ENCODE data around the gene EDARADD.

The EDARADD gene

DNA sequence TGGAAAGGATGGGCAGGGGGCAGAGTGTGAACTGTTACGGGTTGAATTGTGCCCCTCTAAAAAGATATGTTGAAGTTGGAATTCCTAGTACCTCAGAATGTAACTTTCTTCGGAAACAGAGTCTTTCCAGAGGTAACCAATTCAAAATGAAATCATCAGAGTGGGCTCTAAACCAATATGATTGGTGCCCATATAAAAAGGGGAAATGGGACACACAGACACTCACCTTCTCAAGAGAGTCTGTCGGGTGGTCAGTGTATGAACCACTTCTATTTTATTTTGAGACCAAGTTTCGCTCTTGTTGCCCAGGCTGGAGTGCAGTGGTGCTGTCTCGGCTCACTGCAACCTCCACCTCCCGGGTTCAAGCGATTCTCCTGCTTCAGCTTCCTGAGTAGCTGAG lies 7.6 kb downstream of the EDARADD start:
- Mint-ChIP-seq H3K4me3 (no peak overlapping the region), H3K4me1 (peaks cover 6% of the 10 kb centered on the region), H3K27me3 (ENCODE audit: low read depth) (peaks cover 35% of the 10 kb centered on the region), H3K36me3 (ENCODE audit: low read depth) (peaks cover 4% of the 10 kb centered on the region), H3K27ac (no peak overlapping the region), H3K9me3 (no peaks in the 10 kb centered on the region)
- TF ChIP-seq, protein P1, sequence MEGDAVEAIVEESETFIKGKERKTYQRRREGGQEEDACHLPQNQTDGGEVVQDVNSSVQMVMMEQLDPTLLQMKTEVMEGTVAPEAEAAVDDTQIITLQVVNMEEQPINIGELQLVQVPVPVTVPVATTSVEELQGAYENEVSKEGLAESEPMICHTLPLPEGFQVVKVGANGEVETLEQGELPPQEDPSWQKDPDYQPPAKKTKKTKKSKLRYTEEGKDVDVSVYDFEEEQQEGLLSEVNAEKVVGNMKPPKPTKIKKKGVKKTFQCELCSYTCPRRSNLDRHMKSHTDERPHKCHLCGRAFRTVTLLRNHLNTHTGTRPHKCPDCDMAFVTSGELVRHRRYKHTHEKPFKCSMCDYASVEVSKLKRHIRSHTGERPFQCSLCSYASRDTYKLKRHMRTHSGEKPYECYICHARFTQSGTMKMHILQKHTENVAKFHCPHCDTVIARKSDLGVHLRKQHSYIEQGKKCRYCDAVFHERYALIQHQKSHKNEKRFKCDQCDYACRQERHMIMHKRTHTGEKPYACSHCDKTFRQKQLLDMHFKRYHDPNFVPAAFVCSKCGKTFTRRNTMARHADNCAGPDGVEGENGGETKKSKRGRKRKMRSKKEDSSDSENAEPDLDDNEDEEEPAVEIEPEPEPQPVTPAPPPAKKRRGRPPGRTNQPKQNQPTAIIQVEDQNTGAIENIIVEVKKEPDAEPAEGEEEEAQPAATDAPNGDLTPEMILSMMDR (IDR thresholded peaks at IDR 0.05; ENCODE audit: unreplicated experiment in 3 of 3) = no peak

DNA sequence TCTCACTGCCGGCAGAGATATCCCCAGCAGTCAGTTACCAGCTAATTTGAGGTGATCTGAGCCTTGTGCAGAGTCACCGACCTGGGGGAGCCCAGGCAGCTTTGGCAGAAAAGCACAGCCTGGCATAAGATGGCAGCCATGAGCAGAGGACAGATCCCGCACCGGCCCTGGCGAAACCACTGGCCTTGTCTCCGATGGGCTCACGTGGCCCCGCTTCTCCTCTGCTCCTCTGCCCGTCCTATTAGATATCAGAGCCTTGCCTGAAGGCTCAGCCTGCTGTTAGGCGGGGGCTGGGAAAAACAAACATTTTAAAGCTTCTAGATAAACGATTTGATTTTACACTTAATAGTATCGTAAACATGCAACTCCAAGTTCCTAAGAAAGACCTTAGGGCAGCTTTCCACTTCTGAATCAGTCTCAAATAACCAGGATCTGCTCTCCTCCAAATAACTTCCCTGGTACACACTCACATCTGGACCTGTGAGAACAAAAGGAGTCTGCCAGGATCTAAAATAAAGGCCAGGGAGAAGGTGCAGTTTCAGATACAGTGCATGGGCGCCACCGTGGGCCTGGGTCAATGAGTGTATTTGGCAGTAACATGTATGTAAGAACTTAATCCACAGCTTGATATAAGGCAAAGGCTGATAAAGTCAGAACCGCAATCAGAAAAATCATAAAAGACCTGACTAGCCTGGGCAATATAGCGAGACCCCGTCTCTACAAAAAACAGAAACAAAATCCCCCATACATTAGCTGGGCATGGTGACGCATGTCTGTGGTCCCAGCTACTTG lies 10.0 kb downstream of the EDARADD start:
- Mint-ChIP-seq H3K9me3 (no peaks in the 10 kb centered on the region), H3K4me3 (no peak overlapping the region), H3K27ac (no peak overlapping the region), H3K4me1 (peaks cover 6% of the 10 kb centered on the region), H3K36me3 (ENCODE audit: low read depth) (no peaks in the 10 kb centered on the region), H3K27me3 (ENCODE audit: low read depth) (peaks cover 13% of the 10 kb centered on the region)
- TF ChIP-seq, protein P1 (IDR thresholded peaks at IDR 0.05; ENCODE audit: unreplicated experiment in 3 of 3) = no peak

DNA sequence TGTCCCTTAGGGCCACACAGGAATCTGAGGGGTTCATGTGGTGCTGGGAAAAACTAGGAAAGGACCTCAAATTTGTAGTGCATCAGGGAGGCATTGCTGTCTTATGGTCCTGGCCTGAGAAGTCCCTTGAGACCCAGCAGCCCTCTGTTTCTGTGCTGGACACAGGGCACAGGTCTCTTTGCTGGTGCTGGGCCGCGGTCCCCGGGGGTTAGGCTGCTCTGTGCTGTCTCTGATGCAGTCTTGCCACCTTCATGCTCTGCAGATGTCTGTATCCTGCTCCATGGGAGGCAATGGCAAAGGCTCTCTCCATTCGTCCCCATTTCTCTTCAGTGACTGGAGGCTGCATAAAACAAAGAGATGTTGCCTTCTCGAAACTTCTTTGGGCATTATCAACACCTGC lies 13.0 kb downstream of the EDARADD start:
- Mint-ChIP-seq H3K36me3 (ENCODE audit: low read depth) (no peaks in the 10 kb centered on the region), H3K4me1 (no peaks in the 10 kb centered on the region), H3K4me3 (no peak overlapping the region), H3K9me3 (no peaks in the 10 kb centered on the region), H3K27ac (no peak overlapping the region), H3K27me3 (ENCODE audit: low read depth) (peaks cover 9% of the 10 kb centered on the region)
- TF ChIP-seq, protein P1 (IDR thresholded peaks at IDR 0.05; ENCODE audit: unreplicated experiment in 3 of 3) = no peak

DNA sequence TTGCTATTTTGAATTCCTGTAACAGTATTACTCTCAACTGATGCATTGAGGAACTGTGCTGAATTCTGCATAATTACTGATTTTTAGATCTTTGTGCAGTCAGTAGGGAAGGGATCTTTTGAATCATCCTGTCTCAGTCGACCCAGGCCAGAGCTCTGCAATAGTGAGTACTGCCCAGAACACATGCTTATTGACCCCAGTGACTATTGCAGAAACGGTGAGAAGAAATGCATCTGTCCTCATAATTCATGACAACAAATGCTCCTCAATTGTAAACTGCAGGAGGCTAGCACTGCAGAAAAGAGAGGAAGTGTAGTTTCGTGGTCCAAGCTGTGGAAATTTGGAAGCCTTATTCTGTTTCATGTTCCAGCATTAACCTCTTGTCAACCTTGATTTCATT lies 19.6 kb downstream of the EDARADD start:
- peaks cover 3% of the 10 kb centered on the region for H3K36me3 Mint-ChIP-seq (ENCODE audit: low read depth)
- H3K4me1 Mint-ChIP-seq = no peaks in the 10 kb centered on the region
- TF ChIP-seq, protein P1 (IDR thresholded peaks at IDR 0.05; ENCODE audit: unreplicated experiment in 3 of 3) = no peak
- no peaks in the 10 kb centered on the region for H3K27me3 Mint-ChIP-seq (ENCODE audit: low read depth)
- H3K9me3 Mint-ChIP-seq = no peaks in the 10 kb centered on the region
- H3K27ac Mint-ChIP-seq = no peak overlapping the region
- no peak overlapping the region for H3K4me3 Mint-ChIP-seq

DNA sequence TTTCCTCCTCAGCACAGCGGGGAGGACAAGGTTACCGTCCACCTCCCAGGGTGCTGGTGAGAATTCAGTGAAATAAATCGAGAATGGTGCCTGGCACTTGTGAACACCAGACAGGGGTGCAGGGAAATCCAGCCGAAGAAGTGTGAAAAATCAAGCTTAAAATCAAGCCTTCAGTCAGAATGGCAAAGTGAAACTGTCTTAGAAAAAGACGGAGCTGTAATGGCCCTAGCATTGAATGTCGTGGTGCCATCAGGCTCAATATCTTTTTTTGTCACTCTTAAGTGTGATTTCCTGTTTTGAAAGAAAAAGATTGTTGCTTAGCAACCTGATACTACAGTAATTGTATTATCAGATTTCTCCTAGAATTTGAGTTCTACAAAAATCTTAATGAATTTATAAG lies 22.1 kb downstream of the EDARADD start:
- H3K4me3 Mint-ChIP-seq = no peak overlapping the region
- TF ChIP-seq, protein P1 (IDR thresholded peaks at IDR 0.05; ENCODE audit: unreplicated experiment in 3 of 3) = no peak
- H3K36me3 Mint-ChIP-seq (ENCODE audit: low read depth) = peaks cover 6% of the 10 kb centered on the region
- H3K9me3 Mint-ChIP-seq = no peaks in the 10 kb centered on the region
- no peaks in the 10 kb centered on the region for H3K4me1 Mint-ChIP-seq
- no peak overlapping the region for H3K27ac Mint-ChIP-seq
- no peaks in the 10 kb centered on the region for H3K27me3 Mint-ChIP-seq (ENCODE audit: low read depth)

DNA sequence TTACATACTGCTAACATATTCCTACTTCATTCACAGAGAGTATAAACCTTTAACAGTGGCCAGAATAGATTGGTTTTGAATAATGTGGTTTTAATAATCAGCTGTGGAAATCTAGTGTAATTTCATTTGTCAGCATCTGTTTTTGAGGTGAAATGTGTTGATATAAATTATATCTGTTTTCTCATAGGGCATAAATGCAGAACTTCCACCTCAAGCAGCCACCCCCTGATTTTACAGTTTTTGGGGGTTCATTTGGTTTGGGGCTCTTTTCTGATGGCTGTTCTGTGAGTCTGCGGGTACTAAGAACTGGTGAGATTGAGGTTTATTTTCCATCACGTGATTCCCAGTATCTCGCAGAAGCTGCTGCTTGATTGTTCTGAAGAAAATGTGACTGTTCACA lies 23.2 kb downstream of the EDARADD start:
- Mint-ChIP-seq H3K9me3 (no peaks in the 10 kb centered on the region), H3K4me3 (no peak overlapping the region), H3K36me3 (ENCODE audit: low read depth) (peaks cover 6% of the 10 kb centered on the region), H3K27ac (no peak overlapping the region), H3K4me1 (no peaks in the 10 kb centered on the region), H3K27me3 (ENCODE audit: low read depth) (no peaks in the 10 kb centered on the region)
- TF ChIP-seq, protein P1 (IDR thresholded peaks at IDR 0.05; ENCODE audit: unreplicated experiment in 3 of 3) = no peak

All from nephron (organoid).